GM18520 (cell line): ENCODE measurements around the gene MIGA2.

ENCODE experiments used
- ATAC-seq: cut with Tn5 transposase; IDR thresholded peaks from one replicate; pipeline ENCODE4 v1.9.1; 2021; ENCODE audit not compliant: unreplicated experiment

MIGA2 gene

DNA sequence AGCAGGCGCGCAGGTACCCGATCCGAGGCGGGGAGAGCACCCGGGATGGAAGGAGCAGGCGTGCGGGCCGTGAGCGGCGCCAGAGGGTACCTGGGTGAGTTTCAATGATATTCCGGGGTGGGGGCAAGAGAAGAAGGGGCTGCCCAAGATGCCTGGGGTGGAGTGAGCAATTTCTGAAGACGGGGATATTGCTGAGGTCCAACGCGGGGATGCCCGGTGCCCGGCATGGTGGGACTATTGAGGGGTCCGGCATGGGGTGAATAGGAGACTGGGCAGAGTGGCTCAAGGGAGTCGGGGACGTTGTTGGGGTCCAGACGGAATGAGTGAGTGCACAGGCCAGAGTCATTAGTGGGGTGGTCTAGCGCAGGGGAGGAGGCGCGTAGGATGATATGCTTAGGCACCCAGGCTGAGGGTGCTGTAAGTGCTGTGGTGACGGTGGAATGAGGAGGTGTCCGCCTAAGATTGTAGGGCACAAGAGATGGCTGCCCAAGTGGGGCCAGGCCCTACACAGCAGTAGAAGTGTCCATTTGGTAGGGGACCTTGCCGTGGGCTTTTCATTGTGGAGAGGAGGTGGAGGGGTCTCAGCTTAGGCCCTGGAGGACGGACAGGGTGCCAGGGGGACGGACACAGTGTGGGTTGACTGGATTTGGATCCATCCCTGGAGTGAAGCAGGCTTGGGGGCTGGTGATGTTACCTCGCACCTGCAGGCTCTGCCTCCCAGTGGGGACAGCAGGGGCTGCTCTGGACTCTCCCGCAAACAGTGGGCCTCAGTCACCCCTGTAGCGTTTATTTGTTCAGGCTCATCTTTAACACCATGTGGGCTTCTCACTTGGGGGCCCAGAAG is 719 bp downstream of the MIGA2 start:
- no peak for ATAC-seq

DNA sequence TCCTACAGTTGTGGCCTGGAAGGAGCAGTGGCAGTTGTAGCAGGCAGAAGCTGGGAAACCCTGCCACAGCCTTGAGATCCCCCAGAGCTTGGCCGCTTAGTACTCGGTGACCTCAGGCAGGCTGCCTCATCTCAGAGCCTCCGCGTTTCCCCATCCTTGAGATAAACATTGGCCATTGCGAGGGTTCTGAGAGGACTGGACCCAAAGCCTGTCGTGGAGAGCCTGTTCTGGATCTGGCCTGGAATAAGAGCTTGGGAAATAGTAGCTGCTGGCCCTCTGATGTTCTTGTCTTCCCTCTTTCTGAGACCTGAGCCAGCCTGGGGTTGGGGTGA is 1.3 kb downstream of the MIGA2 start:
- no peak for ATAC-seq

DNA sequence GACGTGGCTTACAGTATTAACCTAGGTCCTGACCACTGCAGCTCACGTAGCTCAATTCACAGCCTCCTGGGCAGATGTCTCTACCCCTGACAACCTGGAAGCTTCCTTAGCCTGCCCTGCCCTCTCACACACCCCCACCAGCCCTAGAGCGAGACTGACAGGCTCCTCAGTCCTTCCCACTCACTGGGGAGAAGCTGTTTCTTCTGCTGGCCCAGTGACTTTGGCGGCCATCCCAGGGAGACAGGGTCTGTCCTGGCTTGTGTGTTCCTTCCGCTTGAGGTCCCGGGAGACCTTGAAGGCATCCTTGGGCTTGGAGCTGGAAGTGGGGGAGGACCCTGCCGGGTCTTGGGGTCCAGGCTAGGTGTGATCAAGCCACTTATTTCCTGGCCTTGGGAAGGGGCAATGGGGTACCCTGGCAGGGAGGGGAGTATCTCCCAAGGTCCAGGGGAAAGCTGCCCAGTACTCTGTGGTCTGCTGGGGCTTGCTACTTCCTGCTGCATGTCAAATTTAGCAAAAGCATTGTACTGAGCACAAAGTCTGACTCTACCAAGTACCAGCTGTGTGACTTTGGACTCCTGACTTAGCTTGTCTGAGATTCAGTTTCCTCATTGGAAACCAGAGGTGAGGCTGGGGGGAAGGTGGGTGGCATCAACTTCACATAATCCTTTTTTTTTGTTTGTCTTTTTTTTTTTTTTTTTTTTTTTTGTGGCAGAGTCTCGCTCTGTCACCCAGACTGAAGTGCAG is 1.9 kb downstream of the MIGA2 start:
- no peak for ATAC-seq

DNA sequence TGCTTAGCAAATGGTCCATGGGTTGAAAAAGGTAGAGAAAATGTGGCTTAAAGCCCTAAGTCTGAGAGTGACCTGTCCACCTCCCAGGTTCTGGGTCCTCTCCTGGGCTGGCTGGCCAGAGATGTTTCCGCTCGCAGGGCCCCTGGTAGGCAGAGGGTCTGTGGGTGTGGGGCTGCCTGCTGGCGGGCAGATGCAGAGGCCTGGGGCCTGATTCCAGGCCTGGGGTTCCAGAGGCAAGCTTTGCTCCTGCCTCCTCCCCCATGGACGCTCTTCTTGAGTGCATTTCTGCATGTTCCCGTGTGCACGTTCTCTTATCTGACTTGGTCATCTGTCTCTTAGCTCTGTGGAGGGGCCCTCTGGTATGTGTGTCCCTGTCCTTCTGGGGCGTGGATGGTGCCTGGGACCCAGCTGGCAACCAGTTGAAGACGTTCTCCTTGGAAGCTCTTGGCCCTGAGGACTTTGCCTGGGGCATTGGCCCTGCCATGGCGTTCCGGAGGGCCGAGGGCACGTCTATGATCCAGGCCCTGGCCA is 3.8 kb downstream of the MIGA2 start:
- ATAC-seq: no peak

DNA sequence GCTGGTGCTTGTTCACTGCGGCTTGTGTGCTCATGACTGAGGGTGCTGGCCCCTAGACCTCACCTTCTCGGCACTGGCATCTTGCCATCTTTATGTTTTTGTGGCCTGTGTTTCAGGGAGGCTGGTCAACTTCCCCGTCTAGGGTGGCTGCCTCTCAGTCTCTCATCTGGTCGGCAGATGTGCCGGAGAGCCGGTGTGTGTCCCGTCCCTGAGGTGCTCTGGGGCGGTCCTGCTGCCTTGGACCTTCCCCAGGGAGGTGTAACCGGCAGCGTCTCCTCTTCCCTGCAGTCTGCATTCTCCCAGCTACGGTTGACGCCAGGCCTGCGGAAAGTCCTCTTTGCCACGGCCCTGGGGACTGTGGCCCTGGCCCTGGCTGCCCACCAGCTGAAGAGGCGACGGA is 5.6 kb downstream of the MIGA2 start:
- ATAC-seq: no peak

DNA sequence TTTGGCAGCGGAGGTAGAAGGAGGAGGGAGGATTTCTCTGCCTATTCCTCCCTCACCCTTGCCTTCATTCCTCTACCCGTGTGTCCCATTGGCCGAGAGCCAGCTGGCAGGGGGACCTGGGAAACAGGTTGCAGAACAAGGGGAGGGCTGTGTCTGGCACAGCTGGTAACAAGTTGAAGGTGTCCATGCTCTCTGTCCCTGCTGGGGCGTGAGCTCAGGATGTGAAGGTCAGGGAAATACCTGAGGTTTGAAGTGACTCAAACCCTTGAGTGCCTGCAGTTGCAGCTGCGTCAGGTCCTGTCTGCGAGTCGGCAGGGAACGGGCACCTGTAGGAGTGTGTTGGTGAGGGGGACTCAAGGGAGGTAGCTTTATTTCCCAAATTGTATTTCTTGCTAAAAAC is 16.2 kb downstream of the MIGA2 start:
- no peak for ATAC-seq

DNA sequence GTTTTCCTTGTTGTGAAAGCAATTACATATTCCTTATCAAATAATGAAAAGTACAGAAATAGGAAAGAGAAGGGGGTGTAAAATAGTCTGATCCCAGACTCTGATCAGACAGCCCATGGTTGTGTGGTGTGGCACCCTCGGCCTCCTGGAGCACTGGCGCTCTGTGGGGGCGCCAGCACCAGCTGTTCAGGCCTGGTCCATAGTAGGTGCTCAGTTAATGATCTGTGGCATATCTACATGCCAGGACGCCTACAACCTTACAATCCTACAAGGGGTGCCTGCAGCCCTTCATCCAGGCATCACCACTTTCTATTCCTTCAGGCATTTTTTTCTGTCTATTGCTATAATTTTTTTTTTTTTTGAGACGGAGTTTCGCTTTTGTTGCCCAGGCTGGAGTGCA is 16.6 kb downstream of the MIGA2 start:
- ATAC-seq: no peak

DNA sequence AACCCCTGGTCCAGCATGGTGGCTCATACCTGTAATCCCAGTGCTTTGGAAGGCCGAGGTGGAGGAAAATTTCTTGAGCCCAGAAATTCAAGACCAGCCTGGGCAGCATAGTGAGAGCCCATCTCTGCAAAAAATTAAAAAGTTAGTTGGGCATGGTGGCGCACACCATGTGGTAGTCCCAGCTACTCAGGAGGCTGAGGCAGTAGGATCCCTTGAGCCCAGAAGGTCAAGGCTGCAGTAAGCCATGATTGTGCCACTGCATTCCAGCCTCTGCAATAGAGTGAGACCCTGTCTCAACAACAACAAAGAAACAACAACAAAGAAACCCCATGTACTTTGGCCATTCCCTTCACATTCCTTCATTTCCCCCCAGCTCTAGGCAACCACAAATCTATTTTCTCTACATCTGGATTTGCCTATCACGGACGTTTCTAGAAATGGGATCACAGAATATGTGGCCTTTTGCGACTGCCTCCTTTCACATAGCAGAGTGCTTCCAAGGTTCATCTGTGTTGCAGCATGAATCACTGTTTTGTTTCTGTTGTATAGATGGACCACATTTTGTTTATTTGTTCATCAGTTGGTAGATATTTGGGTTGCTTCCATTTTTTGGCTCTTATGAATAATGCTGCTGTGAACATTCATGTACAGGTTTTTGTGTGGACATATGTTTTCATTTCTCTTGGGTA is 17.9 kb downstream of the MIGA2 start:
- no peak for ATAC-seq

DNA sequence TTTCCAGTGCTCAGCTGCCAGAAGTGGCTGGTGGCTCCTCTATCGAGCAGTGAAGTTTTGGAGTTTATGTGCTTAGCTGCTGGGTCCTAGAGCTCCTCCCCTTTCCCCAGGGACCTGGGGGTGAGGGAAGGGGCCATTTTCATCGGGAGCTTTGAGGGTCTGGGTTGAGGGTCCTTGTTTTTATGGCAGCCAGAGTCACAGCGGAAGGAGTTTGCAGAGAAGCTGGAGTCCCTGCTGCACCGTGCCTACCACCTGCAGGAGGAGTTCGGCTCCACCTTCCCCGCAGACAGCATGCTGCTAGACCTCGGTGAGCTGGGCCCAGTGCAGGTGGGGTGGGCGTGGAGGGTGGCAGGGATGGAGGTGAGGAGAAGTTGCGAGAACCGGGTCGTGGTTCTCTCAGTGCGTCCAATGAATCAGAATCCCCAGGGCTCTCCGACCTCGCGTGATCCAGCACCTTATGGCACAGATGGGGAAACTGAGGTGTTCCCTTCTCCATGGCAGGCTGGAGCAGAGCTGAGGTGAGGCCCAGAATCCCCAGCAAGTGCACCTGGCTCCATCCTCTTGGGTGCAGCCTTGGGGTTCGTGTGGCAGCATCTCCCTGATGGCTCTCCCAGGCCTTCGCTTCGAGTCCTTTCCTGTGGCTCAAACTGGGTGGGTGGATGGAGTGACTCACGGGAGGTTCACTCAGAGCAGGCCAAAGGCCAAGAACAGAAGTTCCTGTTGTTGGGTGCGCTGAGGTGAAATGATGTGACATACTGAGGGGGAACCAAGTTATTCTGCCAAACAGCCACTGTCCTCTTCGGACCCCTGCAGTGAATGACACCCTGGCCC is 22.8 kb downstream of the MIGA2 start:
- ATAC-seq: no peak

DNA sequence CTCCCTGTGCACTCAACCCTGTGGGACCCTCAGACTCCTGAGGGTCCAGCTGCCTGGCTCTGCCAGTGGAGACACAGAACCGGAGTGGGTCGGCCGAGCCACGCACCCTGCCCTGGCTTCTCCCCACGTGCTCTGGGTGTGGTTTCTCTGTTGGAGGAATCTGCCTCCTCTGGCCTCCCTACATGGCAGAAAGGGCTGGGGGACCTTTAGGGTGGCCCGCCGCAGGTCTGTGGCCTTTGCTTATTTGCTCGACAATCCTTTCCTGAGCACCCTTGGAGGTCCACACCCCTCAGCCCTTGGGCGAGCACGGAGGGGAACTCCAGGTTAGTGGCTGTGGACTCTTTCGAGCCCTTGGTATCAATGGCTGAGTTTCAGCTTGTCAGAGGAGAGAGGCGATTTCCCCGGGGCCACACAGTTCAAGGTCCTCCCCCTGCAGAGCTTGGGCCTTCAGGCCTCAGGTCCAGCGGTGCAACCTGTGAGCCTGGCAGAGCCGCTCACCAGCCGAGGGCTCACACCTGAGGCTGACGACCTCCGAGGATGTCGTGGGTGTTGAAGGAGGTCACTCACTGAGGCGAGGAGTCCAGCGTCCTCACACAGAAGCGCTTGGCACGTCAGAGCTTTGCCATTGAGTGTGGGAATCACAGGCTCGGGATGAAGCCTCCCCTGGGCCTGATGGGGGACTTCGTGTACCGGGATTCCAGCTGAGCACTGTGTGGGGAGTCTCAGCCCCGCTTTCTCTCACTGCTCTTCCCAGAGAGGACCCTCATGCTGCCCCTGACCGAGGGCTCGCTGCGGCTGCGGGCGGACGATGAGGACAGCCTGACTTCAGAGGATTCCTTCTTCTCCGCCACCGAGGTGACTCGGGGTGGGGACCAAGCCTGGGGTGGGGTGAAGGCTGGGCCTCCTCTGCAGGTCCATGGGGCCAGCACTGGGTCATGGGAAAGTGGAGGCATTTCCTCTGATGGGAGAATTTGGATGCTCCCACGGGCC is 23.7 kb downstream of the MIGA2 start:
- ATAC-seq: no peak

DNA sequence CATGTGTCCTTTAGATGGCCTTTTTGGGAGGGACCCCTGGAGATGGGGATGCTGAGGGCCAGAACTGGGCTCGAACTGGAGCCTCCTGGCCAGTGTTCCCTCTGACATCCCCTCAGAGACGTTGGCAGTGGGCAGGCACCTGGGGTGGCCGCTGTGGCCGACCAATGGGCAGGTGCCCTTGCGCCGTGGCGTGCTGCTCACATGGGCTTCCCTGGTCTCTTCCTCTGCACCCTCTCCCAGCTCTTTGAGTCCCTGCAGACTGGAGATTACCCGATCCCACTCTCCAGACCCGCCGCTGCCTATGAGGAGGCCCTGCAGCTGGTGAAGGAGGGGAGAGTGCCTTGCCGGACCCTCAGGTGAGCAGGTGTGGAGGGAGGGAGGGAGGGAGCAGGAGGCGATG is 24.6 kb downstream of the MIGA2 start:
- ATAC-seq: no peak

DNA sequence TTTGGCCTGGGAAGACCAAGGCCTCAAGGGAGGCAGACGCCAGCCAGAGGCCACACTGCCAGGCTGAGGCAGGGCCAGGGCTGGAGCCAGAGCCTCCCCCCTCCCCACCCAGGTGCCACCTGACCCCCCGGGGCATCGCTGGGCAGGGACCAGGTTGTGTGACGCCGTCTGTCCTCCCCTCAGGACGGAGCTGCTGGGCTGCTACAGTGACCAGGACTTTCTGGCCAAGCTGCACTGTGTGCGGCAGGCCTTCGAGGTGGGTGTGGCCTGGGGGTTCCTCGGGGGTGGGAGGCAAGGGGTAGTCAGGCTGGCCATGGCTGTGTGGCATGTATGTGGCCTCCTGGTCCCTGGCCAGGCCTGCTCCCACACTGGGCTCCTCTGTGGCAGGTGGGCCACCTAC is 26.6 kb downstream of the MIGA2 start:
- no peak for ATAC-seq

DNA sequence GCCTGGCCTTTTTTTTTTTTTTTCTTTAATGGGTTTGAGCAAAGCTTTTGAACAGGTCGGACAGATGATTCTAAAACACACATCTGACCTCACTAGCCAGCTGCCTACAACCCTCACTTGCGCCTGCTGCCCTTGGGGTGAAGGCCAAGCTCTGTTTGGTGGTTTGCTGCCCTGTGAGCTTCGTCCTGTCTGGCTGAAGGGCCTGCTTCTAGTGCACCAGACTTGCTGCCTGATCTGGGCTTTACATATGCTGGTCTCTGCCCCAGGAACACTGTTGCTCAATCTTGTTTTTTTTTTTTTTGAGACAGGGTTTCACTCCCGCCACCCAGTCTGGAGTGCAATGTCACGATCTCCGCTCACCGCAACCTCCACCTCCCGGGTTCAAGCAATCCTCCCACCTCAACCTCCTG is 28.1 kb downstream of the MIGA2 start:
- no peak for ATAC-seq

DNA sequence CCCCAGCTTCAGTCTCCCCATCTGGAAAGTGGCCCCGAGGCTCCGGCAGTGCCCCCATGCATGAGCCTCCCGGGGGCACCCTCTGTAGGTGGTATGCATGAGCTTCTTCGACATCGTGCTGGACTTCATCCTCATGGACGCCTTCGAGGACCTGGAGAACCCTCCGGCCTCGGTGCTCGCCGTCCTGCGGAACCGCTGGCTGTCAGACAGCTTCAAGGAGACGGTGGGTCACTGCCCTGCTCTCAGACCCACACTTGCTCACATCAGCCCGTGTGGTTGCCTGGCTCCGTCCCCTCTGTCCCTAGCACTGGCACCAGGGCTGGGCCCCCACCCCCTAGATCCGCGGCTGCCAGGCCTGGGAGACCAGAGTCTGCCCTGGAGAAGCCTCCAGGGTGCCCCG is 31.7 kb downstream of the MIGA2 start:
- no peak for ATAC-seq

DNA sequence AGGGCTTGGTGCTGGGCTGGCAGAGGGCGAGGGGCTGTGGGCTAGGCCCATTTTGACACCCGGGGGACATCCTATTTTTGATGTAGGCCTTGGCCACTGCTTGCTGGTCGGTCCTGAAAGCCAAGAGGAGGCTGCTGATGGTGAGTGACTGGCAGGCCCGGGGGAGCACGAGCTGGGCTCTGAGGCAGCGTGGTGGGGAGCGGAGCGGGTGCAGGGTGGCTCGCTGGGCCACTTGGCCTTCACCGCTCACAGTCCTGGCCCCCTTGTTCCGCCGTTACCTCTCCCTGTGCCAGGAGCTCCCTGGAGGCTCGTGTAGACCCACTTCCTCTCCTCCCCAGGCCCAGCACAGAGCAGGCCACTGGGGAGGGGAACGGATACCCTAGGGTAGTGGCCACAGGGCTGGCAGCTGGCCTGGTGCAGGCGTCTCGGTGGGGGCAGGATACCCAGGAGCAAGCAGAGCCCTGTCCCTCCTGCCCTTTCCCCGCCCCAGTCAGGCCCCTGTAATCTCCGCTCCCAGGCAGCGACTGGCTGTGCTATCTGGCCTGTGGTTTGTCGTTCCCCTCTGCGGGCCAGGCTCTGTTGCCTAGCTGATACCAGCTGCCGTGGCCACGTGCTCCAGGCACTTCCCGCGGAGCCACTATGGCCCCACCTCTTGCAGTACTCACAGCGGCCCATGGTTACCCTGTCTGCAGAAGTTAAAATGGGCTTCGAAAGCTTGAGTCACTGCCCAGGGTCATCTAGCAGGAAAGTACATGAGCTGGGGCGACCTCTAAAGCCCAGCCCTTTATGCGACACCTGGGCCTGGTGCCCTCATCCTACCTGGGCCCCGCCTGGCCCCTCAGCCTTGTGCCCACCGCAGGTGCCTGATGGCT is 32.8 kb downstream of the MIGA2 start:
- no peak for ATAC-seq

DNA sequence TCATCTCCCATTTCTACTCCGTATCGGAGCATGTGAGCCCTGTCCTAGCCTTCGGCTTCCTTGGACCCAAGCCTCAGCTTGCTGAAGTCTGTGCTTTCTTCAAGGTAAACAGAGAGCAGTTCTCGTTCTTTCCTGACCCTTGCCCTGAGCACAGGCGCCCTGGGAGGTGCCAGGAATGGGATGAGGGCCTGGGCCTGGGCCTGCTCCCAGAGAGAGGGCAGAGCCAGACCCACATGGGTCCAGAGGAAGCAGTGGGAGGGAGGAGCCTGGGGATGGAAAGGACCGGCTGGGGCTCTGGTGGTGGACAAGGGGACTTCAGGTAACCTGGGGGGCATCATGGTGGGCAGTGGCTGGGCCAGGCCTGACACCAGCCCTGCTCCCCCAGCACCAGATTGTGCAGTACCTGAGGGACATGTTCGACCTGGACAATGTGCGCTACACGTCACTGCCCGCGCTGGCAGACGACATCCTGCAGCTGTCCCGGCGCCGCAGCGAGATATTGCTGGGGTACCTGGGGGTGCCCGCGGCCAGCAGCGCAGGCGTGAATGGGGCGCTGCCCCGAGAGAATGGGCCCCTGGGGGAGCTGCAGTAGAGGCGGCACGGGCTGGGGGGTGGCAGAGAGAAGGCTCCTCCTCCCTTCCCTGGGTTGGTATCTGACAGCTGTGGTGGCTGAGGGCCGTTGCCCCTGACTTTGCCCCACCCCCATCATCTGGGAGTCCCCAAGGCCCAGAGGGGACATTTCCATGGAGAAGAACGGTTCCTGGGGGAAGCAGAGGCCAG is 33.6 kb downstream of the MIGA2 start:
- ATAC-seq: no peak

DNA sequence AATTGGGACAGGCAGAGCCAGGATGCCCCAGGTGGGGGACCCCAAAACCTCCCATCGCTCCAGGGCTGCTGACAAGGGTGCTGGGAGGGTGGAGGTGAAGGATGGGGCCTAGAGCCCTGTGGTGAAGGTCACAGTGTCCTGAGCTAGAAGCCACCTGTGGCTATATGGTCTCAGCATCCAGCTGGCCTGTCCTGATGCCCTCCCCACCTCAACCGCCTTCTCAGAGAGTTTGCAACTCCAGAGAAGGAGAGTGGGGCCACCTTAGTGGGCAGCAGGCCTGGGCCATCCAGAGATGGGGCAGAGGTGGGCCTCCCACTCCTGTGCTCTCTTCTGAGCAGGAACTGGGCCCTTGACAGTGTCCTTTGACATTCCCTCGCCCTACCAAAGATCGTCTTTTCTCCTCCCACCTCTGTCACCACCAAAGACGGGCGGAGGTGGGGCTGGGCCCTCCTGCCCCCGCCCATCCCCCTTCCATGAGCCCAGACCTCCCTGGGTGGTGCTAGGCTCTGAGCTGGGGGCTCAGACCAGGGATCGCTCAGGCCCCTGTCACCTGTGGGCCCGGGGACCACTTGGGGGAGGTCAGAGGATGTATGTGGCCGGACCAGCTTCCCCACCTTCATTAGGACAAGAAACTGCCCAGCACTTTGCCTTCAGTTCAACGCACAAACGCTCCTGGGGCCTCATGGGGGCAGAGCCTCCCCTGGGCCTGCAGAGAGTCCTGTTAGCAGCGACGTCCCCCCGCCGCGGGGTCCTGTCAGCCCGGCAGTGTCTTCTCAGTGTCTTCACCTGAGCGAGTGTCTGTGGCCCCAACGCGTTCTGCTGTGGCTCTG is 34.5 kb downstream of the MIGA2 start:
- no peak for ATAC-seq
